AML-193 (cell line): ENCODE results near the gene GPR148.

Experiments
- DNase-seq, 2 experiments: peaks; one replicate each; lab custom pipeline; 2025; lab: John Stamatoyannopoulos, UW

Gene GPR148

DNA sequence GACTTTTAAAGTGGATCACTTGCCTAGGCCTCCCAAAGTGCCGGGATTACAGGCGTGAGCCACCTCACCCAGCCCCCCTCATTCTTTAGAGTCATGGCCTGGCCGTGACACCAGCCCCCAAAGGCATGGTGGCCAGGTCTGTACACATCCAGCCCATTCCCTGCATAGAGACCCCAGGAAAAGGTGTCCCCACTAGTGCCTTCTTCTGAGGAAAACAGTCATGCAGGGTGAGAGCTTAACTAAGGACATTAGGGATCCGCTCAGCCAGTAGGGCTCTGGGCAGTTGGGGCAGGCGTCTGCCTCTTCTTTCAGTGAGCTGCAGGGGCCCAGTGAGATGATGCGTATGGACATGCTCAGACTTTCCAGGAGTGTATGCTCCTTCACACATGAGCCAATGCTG is 20.8 kb downstream of the GPR148 start:
- DNase-seq: no peak

- no peak for DNase-seq
Measured at GRCh38 chr2:130754811-130755210, 25.9 kb downstream of the GPR148 start.

DNA sequence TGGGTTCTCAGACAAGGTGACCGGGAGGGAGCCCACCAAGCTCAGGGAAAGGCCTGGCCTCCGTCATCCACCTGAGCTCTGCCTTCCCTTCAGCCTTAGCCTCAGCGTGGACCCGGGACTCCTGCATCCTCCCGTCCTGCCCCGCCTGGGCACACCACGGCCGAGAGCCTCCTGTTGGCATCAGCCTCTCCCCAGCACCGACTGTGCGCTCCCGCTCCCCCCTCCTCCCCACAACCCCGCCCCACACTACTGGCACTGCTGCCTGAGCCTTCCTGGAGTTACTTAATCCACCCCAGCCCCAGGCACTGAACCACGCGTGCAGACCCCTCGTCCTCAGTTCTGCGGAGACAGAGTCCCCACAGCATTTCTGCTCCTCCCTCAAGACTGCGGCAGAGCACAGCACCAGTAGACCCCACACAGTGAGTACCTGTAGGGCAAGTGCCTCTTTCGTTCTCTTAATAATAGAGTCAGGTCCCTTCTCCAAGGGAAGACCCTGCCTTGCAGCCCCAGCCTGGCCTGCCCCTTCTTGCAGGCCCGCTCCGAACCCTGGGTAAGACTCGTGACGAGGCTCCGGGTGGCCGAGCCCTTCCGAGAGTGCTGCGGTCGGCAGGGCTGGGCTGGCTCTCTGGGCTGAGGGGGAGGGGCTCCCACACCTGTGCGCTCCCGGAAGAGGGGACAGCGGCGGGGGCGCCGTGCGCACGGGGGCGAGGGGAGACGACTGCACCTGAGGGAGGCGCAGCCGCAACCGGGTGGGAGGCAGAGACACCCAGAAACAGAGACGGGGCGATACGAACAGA is 26.6 kb downstream of the GPR148 start, which contains the start of gene AMER3:
AMER3 (plus strand) TSS at position 285 of the 797 bp plus-strand sequence. CDS start 6,533 bp downstream, outside the sequence.
- no peak for DNase-seq

DNA sequence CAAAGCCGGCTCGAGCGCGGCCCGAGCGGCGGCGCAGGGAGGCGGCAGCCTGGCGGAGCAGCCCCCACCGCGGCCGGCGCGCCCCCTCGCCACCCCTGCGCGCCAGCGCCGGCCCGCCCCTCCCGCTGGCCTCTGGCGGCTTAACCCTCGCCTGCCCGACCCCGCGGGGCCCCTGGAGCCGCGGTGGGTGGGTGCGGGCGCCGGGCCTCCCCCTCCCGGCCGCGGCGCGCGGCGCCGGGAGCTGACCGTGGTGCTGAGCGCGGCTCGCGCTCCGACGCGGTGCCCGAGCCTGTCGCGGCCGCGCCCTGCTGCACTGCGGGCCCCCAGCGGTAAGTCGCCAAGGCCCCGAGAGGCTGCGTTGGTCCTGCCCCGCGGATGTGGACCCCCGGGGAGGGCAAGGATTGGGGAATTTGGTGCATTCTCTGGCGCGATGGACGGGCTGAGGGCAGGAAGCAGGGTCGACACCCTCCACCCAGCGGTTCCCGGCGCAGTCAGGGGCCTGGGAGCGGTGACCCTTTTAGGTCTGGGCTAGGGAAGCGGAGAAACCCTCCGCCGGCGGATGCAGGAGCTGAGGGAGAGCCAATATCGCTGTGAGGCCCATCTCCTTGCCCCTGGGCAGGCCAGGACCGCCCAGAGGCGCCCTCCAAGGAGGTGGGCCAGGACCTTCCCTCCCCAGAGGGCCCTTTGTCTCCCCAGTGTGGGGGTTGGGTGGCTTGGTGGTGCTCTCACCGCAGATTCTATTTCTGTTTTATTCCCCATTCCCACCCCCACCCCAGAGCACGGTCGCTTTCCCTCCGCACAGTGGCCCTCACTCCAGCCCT is 27.4 kb downstream of the GPR148 start:
- no peak for DNase-seq

DNA sequence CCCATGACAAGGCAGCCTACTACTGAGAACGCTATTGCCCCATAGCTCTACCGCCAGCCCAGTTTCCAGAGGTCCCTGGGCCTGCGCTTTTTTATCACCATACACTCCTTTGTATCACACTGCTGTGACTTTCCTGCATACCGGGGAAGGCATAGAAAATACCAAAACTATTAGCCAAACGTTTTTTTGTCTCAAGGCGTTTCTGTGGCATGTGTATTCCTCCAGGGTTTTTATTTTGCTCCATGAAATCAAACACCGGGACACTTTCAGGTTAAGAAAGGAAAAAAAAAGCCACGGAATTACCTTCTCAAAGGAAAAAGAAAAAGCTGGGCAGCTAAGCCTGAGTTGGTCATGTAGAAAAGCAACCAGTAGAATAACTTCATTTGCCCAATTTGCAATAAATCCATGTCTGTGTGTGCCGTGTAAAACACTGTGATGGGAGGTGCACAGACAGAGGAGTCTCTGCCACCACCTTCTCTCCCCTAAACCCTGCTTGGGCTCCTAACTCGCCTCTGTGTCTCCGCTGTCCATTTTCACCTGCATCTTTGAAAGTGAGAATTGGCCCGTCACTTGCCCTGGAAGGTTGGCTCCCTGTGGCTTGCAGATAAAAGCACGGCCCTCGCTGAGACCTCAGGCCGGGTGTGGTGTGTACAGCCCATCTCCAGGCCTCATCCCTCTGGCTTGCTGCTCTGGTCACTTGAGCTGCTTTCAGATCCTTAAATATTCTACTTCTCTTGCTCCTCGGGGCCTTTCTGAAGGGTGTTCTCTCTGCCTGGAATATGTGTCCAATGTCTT is 28.2 kb downstream of the GPR148 start:
- DNase-seq: no peak

DNA sequence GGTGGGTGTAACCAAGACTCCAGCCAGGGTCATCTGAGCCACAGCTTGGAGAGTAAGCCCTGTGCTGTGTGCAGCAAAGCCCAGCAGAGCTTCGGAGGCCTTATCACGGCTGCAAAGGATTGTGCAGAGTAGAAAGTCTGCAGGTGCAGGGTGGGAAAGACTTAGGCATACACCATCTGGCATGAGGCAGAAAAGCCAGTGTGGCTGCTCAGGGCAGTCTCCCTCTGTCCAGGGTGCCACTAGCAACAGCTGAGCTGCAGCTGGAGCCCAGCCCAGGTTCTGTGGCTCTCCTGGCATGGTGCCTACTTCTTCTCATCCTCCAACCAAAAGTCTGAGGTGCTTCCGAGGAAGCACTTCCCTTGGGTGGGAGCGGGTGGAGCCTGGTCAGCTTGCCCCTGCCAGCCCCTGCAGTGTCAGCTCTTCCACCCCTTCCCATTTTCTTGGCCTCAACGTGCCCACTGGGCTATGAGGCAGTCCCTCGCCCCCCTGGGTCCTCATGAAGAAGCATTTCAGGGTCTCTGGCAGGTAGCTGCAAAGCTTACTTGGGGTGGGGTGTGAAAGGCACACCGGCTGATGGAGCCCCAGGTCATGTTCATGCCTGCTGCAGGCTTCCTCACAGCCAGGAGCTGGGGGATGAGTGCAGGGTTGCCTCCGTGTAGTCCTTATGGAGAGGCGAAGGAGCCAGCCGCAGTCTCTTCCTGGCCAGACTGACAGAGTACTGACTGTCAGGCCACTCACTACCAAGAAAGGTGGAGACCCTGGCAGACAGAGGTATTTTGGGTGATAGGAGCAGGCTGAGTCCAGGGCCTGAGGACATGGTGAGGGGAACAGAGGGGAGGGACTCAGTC is 31.3 kb downstream of the GPR148 start:
- no peak for DNase-seq

- no peak for DNase-seq
Measured at GRCh38 chr2:130760754-130761751, 32.2 kb downstream of the GPR148 start.

DNA sequence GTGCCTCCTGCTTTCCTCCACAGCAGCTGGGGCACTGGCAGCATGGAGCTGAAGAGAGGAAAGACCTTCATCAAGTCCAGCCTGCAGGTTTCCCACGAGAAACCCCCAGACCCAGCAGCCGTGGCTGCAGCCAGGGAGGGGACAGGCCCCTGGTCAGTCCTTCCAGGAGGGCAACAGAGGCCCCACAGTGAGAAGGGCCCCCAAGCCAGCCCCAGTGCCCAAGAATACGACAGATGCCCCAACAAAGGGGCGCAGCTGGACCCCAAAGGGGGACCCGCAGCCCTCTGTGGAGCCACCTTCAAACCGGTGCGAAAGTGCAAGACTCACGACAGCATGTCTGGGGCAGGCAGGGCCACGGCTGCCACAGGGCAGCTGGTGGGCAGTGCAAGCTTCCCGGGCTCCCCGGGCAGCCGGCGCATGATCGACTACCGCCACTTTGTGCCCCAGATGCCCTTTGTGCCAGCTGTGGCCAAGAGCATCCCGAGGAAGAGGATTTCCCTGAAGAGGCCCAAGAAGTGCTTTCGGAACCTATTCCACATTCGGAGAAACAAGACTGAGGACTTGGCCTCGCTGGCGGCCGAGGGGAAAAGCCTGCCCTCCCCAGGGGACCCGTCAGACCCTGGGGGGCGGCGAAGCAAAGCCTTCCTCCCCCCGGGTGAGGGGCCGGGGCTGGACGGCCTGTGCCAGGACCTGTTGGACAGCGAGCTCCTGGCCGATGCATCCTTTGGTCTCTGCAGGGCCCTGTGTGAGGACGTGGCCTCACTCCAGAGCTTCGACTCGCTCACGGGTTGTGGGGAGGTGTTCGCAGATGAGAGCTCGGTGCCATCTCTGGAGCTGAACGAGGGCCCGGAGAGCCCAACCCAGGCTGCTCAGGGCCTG is 33.4 kb downstream of the GPR148 start:
- no peak for DNase-seq

DNA sequence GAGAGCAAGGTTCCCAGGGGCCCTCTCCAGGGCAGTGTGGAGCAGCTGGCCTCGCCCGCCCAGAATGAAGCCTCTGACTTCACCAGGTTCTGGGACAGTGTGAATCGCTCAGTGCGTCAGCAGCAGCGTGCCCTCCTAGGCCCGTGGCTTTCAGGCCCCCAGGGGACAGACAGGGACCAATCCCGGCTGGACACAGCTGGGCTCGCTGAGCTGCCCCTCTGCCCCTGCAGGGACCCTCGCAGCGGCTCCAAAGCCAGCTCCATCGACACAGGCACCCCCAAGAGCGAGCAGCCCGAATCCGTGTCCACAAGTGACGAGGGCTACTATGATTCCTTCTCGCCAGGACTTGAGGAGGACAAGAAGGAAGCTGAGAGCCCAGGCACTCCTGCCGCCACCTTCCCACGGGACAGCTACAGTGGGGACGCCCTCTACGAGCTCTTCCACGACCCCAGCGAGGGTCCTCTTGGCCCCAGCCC is 34.1 kb downstream of the GPR148 start:
- no peak for DNase-seq

DNA sequence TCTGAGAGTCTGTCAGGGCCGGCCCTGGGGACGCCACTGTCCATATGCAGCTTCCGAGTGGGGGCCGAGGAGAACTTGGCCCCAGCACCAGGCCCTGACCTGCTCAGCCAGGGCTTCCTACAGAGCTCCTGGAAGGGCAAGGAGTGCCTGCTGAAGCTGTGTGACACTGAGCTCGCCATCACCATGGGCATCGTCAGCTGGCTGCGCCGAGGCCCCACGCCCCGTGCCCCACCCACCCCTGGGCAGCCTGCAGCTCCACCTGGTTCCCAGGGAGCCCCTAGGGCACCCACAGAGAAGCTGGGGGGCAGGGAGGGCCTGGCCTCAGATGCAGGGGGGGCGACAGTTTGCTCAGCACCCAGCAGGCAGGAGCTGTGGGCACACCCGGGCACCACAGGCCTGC is 34.5 kb downstream of the GPR148 start:
- no peak for DNase-seq

DNA sequence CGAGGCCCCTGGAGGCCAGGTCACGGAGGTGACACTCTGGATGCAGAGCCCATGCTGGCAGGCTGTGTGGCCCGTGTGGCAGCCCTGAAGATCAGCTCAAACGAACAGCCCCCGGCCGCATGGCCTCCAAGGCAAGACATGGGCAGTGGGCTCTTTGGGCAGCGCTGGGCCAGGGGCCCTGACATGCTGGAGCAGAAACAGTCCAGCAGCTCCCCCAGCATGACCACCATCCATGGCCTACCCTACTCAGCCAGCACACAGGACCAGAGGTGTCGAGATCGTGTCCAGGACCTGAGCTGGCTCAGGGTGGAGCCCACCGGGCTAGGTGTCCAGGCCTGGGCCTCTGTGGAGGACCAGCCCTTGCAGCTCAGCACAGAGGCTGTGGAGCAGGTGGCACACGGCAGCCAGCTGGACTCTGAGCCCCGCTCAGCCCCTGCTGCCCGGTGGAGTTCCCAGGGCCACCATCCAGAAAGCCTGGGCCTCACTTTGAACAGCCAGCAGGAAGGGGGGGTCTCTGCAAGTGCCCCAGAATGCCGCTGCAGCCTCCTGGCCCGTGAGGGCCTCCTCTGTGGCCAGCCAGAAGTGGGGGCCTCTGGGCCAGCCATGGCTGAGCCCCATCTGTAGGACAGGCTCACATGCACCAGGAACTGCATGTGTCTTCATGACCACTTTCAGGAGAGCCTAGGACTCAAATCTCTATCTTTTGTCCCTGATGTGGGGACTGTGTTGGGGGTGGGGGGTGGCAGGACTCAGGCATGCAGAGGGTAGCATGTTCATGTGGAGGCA is 35.4 kb downstream of the GPR148 start:
- no peak for DNase-seq

GRCh38 chr2:130764821-130765115 is 35.9 kb downstream of the GPR148 start:
- DNase-seq: no peak

DNA sequence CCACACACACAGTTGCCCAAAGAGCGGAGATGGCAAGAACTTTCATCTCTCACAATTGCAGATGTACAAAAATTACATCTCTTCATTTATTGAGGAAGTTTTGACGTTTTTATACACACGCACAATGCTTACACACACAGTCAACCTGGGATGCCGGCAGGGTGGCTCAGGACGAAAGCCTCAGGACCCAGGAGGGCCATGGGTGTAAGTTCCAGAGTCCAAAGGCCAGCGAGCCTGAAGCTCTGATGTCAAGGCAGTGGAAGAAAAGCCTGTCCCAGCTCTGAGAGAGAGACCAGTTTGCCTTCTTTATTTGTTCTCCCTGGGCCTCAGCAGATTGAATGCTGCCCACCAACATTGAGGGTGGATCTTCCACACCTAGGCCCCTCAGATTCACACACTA is 36.6 kb downstream of the GPR148 start:
- no peak for DNase-seq

DNA sequence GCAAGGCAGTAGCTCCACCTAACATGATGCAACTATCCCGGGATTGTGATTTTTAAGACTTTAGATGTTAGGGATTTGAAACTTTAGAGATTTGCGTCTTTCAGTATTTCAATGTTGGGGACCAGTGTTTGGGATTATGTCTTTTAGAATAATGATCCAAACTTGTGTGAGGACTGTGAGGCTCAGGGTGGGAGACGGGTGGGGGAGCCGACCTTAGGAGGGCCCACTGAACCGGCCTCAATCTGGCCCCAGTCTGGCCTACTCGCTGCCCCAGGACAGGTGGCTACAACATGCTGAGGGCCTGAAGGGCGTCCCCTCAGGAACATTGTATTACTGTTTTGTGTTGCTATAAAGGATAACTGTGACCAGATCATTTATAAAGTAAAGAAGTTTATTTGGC is 37.2 kb downstream of the GPR148 start:
- no peak for DNase-seq

DNA sequence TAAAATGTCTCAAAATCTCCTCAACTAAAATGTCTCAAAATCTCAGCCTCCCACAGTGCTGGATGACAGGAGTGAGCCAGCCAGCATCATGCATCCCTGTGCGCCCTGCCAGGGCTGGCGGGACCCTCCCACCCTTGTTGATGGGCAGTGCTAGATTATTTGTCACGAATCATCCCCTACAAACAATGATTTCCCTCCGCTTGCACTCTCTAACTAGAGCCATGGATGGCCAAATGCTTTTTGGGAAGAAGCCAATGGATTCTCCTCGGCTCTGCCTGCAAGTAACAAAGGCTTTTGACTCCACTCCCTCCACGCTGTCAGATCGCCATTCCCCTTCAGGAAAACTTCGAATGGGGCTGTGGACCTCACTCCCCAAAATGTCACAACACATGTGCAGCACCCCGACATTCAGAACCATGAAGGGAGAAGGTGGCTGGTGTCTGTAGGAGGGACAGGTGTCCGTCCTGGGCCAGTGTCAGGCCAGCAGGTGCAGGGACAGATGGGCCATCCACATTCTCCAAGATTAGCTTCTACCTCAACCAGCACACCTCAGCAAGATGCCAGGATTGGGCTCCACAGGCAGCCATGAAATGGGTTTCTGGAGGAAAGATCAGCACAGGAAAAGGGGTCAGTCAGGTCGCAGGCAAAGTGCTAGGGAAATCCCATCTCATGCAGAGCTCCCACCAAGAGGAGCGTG is 38.0 kb downstream of the GPR148 start:
- DNase-seq: no peak

DNA sequence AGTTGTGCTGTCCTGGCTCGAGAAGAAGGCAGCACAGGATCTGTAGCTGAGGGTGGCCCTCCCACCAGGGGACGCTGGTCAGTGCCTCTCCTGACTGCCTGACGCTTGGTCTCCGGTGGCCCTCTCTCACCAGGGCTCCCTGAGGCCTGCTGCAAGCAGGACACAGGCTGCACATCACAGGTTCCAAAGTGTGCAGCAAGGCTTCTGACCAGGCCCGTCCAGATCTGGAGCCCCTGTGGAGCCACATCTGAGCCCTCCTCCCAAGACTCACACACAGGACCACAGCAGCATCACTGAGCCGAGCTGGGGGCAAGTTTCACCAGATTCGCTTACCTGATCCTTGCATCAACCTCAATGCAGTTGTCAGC is 38.5 kb downstream of the GPR148 start:
- DNase-seq: no peak

DNA sequence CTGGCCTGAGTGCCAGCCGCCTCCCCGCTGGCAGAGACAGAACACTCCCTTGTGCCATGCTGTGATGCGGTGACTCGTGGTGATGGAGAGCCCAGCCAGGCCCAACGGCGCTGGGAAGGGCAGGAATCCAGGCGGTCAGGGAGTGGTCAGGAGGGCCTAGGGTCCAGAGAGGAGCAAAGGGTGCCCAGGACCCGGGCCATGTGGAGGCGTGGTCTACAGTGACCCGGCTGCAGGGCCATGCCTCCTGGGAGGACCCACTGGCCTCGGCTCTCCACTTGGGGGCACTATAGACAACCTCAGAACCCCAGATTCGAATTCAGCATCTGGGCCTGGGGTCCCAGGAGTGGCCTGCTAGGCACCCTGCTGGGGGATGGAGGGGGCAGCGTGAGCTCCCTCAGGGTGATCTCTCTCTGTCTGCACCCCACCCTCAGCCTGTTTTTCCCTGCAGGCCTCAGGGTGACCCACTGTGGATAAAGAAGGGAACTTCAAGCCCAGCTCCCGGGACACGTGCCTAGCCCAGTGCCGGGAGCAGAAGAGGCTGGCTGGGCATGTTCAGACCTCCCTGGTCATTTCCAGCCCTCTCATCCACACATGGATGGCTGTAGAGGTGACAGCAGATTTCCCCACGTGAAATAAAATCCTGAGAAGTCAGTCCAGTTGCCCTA is 39.5 kb downstream of the GPR148 start:
- no peak for DNase-seq
